Activated effector memory CD4-positive, alpha-beta T cell treated with Interleukin-2 at 50 U/mL for 16 hours (primary cell): Measurements from ENCODE around the gene AQP9.
A peak's percentile ranks its signal among the peaks of the same experiment; 100 is the strongest.
"Not testable (repeated sequence)": the region's sequence is repeated elsewhere in the genome, so short reads cannot be mapped to it uniquely, and the experiment has no call there.

ENCODE experiments used
- DNase-seq: peaks from one replicate; pipeline ENCODE4 v3.0.0-alpha.2; 2020

The AQP9 gene

GRCh38 chr15:58182460-58183163, 44.4 kb downstream of the AQP9 start:
- no peak for DNase-seq

DNA sequence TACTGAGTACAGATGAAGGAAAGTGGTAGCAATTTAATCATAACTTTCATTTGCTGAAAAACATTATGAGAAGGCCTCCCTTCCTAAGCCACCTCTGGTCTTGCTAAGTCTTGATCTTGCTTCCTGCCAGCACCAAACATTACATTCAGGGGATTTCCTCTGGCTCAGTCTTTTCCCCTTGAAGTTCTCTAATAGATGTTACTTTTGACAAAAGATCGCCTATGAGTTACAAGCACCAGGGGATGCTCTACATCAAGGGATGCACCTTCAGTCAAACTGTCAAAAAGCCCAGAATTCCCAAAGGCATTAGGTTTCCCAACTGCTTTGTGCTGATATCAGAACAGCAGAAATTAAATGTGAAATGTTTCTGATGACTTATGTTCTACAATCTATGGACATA, 47.3 kb downstream of the AQP9 start:
- no peak for DNase-seq

DNA sequence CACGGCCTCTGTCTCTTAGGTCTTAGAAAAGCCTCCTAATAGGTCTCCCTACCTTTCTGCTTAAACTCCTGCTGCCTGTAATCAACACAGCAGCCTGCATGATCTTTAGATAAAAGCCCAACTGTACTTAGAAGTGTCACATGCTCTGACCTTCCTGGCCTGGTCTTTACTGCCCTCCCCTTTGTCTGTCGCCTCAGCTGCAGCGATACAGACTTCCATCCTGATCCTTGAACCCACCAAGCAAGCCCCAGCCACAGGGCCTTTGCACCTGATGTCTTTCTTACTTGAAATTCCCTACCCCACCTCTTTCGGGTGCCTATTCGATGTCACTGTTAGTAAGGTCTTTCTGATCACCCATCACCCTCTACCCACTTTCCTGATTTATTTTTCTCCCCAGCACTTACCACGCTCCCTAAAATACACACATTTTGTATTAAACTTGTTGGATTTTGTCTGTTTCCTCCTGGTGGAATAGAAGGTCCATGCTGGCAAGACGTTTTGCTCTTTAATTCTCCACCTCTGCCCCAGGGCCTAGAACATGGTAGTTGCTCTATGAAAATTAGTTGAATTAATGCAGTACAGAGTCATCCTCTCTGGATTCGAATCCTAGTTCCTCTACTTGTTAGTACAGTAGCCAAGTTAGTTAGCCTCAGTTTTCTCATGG, 51.1 kb downstream of the AQP9 start:
- DNase-seq: no peak

DNA sequence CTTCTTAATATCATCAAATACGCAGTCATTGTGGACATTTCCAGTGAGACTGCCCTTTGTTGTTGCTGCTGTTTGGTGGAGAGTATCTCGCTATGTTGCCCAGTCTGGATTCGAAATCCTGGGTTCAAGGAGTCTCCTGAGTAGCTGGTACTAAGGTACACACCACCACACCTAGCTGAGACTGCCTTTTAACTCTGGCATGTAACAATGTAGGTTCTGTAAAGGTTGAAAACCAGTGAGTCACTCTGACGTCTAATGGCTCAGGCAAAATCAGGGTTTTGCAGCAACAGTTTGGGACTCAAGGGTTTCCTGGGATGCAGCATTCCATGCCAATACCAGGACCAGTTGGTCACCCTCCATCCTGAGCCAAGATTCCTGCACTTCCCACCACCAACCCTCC, 52.2 kb downstream of the AQP9 start:
- DNase-seq: no peak

- not testable (repeated sequence) for DNase-seq
Observed at GRCh38 chr15:58193636-58194035, 55.5 kb downstream of the AQP9 start.

DNA sequence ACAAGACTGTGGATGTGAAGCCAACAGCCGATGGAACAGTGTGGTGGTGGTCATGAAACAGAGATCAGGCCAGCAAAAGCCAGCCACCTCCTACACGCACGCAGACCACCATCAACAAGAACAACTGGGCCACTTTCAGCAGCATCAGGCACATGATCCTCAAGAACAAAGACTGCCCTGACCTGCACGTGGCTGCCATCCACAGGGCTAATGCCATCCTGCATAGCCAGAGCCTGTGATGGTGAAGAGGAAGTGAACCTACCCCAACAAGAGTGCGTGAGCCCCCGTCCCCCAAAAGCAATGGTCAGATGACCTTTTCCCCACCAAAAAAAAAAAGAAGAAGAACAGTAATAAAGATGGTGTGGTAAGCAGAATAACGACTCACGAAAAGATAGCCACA, 62.6 kb downstream of the AQP9 start:
- no peak for DNase-seq

DNA sequence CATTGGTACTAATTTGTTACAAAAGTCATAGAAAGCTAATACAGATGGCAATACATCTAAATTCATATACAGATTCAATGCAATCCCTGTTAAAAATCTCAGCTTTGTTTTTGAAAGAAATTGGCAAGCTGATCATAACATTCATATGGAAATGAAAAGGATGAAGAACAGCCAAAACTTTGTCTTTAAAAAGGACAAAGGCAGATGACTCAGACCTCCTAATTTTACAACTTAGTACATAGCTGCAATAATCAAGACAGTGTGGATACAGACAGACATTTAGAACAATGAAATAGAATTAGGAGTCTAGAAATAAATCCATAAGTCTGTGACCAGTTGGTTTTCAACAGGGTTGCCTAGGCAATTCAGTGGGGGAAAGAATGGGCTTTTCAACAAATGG, 63.3 kb downstream of the AQP9 start:
- no peak for DNase-seq

DNA sequence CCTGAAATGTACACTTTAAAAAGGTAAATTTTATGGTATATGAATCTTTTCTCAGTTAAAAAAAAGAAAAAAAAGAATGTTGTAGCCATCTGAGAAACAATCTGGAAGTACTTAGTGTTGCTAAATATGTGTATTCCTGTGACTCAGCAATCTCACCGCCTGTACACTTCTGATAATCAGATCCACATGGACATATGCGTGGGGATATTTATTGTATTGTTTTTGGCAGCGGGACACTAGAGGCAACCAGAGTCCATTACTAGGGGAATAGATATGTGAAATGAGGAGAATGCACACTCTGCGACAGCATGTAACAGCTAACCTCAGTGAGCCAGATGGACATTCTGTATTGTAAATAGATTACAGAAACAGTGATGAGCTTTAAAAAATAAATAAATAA, 65.4 kb downstream of the AQP9 start:
- DNase-seq: no peak

GRCh38 chr15:58206151-58206550, 68.0 kb downstream of the AQP9 start:
- no peak for DNase-seq

DNA sequence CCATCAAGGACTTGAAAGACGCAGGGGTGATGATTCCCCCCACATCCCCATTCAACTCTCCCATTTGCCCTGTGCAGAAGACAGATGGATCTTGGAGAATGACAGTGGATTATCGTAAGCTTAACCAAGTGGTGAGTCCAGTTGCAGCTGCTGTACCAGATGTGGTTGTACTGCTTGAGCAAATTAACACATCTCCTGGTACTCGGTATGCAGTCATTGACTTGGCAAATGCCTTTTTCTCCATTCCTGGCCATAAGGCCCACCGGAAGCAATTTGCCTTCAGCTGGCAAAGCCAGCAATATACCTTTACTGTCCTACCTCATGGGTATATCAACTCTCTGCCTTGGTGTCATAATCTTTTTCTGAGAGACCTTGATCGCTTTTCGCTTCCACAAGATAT, 70.0 kb downstream of the AQP9 start:
- not testable (repeated sequence) for DNase-seq

DNA sequence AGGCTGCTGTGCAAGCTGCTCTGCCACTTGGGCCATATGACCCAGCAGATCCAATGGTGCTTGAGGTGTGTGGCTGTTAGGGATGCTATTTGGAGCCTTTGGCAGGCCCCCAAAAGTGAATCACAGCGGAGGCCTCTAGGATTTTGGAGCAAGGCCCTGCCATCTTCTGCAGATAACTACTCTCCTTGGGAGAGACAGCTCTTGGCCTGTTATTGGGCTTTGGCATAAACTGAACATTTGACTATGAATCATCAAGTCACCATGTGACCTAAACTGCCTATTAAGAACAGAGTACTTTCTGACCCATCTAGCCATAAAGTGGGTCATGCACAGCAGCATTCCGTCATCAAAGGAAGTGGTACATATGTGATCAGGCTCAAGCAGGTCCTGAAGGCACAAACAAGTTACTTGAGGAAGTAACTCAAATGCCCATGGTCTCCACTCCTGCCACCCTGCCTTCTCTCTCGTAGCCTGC, 70.9 kb downstream of the AQP9 start:
- DNase-seq: peak; percentile 18

- DNase-seq: not testable (repeated sequence)
Observed at GRCh38 chr15:58210031-58210430, 71.8 kb downstream of the AQP9 start.

DNA sequence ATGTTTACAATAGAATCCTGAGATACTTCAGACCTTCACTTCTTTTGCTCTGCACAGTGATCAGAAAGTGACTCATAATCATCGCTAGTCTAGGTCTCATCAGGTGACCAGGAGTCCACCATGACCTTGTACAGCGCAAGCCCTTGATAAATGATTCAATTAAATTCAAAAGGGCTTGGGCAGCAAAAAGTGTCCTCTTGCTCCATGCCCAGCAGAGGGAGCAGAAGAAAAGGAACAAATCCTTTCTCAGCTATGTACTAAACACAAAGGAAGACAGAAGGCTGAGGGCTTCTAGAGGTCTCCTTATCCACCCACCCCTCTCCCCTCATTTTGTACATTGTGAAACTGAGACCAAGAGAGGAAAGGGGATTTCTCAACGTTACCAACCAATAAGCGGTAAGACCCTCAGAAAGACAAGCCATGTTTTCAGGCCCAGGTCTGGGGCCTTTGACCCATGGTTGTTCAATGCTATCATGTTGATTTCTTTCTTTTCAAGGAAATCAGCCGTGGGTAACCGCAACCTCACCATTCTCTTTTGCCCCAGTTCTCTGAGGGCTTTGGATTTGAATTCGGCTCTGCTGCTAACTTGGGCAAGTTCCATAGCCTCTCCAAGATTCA, 74.8 kb downstream of the AQP9 start:
- no peak for DNase-seq

DNA sequence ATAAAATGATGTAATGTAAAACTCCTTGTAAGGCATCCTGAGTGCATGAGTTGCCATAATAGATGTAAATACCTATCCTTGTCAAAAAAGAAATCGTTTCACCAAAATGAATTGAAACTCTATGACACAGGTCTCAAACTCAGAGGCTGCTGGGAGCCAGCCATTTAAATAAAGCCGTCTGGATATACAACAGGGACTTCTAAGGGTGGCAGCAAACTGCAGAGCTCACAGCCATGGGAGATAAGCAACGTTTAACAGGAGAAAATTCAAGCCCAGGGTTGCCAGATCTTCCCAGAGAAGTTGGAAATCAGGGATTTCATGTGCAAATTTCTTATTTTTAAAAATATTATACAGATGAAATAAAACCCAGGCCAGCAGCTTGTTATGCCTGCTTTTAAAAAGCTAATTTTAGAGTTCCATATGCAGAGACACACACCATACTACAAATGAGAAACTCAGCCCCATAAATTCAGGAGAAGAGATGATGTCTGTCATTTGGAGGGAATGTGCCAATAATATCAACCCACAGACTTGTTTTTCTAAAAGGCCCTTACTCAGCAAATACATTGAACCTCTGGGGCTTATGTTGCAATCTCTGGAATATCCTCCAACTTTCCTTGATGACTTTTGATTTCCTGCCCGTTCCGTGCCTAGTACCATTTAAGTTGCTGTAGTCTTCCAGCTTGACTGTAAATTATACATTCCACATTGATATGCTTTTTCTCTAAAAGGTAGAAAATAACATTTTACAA, 75.6 kb downstream of the AQP9 start:
- no peak for DNase-seq

- no peak for DNase-seq
Observed at GRCh38 chr15:58214591-58215340, 76.6 kb downstream of the AQP9 start.

DNA sequence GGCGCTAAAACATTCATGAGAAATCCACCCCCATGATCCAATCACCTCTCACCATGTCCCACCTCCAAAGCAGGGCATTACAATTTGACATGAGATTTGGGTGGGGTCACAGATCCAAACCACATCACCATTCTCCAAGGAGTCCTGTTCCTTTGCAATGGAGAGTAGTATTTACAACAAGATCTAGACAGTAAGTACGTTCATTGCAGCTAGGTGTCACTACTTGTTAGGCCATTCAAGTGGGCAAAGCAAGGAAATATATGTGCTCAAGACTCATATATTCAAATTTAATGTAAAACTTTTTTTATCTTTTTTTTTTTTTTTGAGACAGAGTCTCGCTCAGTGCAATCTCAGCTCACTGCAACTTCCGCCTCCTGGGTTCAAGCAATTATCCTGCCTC, 79.3 kb downstream of the AQP9 start:
- no peak for DNase-seq

DNA sequence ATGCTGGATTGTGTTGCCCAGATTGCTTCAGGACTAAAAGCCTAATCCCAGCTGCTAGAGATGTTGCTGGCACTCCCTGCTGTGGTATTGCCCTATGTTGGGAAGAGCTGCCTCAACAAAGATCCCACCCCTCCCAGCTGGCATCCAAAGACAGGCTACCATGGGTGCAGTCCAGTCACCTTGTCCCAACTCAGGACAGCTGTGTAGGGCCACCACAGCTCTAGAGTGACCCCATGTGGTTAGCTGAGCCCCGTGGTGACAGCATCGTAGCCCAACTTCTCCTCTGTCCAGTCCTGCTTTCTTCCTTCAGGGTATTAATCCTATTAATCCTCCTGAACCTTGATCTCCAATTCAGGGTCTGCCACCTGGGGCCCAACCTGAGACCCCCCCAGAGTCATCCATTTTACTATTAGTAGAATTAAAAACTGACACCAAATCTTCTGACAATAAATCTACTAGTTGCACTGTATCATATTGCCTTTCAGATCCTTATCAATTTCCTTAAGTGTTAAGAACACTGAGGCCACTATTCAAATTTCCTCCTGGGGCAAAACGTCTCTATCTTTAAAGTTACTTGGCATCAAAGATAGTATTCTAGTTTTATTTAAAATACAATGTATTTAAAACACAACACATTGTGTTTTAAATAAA, 83.5 kb downstream of the AQP9 start:
- no peak for DNase-seq

DNA sequence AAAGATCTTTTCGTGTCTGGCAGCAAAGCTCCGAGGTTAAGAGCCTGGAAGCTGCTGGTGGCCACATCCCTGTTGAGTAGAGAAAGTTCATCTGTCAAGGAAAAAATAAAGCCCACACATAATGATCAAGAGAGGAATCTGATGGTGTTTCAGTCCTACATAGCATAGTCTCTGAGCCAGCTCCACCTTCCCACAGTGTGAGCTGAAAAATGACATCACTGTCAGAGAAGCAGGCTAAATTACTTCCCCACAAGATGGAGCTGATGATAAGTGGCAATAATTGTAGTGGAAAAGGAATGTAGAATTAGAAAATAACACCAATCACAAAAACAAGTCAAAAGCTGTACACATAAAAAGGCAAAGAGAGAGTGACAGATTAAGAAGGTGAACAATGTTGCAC, 84.5 kb downstream of the AQP9 start:
- no peak for DNase-seq

DNA sequence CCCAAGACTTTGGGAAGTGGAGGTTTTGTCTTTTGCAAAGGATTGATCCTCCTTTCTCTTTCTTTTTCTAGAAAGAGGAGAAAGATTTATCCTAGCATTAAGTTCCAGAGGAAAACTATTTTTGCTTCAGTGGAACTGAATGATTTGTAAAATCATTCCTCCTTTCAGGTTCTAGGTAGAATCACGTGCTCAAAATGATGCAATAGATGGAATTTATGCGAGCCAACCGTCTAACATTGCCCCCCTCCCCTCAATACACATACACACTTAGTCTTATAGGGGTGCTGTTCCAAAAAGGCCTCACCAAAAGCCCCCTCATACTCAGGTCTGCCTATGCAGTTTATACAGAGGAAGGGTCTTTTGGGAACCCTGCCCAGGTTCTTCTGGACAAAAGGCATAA, 85.3 kb downstream of the AQP9 start:
- DNase-seq: no peak

- no peak for DNase-seq
Observed at GRCh38 chr15:58224068-58224467, 85.9 kb downstream of the AQP9 start.

- DNase-seq: peak; percentile 34
Observed at GRCh38 chr15:58227706-58228543, 89.7 kb downstream of the AQP9 start.
